Activated CD8-positive, alpha-beta memory T cell treated with anti-CD3 and anti-CD28 coated beads for 1 hour (primary cell): ENCODE data around the gene USP22.

Experiments
- DNase-seq, 2 donors: peaks; one replicate each; pipeline ENCODE4 v3.0.0-alpha.2; 2020; ENCODE audit warnings: low read depth in 1 of 2; ENCODE audit errors: extremely low read depth in 1 of 2

Gene USP22

DNA sequence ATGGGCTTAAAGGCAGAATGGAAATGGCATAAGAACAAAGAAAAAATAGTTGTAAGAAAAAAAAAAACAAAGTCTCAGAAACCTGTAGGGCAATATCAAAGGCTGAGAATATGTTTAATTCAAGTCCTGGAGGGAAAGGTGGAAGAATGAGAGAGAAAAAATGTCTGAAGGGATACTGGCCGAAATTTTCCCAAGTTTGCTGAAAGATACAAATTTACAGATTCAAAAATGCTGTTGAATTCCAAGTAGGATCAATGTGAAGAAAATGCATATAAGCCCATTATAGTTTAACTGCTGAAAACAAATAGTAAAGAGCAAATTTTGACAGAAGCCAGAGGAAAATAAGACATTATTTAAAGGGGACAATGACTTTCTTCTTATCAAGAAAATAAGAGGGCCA is 6.6 kb upstream of the USP22 start:
- DNase-seq, result no peak

DNA sequence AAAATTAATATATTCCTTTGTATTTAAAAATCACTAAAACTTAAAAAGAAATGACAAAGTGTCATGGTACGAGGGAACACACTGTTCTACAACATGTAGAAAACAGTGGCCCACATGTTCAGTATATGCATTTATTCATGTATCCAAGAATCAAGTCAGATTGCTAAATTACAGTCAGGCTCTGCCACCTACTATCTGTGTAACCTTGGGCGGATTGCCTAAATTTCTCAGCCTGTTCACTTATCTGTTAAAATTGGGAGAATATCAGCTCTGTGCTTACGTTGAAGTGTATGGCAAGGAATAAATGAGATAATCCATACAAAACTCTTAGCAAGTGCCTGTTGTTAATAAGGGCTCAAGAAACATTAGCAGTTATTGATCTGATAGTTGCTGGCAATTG is 3.4 kb upstream of the USP22 start:
- no peak for DNase-seq

DNA sequence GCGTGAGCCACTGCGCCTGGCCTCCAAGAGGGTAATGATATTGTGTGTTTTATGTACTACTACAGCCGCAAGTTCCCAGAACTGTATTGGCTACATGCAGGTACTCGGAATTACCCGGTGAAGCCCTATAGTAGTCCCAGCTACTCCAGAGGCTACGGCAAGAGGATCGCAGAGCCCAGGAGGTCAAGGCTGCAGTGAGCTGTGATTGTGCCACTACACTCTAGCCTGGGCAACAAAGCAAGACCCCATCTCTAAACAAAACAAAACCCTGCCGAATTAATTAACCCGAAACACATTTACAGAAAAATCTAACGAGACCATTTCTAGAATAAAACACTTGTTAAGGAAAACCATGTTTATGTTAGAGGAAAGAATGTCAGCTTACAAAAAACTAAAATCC is 2.2 kb upstream of the USP22 start:
- no peak for DNase-seq

DNA sequence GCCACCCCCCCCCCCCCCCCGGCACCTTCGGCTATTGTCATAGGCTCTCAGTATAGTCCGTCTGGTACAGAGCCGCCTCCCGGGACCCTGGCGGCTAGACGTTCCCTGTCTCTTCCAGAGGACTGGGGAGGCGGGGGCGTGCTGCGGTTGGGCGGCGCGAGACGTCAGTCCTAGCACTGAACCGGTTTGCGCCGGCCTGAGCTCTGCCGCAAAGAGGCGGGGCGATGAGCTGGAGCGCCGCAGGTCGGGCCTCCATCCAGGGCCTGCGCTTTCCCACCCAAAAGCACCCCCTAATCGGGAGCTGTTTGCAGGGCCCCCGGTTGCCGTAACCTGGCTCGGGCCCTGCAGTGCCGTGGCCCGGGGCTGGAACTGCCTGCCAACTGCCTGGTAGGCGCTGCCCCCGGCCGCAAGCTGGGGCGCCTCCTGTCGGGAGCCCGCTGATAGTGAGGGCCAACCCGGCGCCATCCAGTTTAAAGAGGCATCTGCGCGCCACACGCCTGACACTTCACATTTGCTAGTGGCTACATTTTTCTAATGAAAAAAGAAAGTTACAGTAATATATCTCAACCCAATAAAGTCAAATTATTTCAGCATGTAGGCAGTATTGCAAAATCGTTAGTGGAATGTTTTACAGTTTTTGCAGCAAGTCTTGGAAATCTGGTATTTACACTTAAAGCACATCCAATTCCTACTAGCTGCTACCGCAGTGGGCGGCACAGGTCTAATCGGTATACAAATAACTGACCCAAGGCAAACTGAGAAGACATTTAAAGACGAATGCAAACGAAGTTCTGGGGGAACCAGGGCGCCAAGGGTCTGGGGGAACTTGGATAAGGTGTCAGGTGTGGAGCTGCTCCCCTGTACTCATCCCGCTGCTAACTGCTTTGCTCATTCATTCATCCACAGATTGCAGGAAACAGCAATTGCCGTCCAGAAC is 753 bp upstream of the USP22 start:
- DNase-seq, result peak; percentile 89

DNA sequence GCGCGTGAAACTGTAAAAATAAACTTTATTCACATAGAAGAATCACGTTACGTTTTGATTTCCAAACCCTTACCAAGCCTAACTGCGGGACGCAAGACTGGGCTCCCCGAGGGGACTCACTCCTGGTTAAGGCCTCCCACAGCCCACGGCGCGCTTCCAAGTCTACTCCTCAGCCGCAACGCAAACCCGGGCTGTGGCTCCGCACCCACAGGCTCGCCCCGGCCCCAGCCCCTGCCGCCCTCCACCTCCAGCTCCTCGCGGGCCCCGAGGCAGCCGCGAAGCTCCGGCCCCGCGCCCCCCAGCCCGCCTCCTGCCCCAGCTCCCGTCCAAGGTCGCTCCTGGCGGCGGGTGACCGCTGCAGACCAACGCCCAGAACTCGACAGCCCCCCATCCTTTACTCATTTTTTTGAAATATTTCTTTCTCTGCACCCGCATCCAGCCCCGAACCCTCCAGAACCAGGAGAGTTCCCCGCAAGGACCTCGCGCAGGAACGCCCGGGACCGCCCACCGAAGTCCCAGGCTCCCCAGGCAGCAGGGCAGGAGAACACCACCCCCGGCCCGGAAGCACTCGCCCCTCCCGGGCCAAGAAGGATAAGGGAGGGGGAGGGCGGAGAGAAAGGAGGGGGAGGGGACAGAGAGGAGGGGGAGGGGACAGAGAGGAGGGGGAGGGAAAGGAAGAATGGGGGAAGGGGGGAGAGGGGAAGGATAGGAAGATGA is 912 bp downstream of the USP22 start:
- DNase-seq, result peak in 1 of 2 donors; percentile 39

DNA sequence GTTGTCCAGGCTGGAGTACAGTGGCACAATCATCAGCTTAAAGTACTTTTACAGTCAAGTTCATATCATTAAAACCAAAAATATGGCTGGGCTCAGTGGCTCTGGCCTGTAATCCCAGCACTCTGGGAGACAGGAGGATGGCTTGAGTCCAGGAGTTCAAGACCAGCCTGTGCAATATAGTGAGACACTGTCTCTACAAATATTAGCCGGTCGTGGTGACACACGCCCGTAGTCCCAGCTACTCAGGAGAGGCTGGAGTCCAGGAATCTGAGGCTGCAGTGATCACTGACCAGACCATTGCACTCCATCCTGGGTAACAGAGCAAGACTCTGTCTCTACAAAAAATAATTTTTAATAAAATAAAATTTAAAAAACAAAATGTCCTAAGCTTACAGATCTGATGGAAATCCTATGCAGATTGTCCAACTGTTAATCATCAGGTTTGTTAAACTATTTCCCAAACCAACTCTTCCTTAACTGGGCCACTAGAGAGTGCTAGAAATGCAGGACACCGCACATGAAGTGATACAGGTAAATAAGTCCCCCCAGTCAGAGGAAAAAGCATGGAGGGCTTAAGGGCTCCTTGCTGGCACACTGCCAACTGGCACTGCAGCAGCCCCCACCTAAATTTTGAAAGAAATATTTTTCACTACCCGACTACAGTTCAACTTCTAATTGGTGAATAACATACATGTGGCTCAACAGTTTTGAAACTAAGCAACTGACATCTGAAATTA is 2.8 kb downstream of the USP22 start:
- DNase-seq, result no peak

DNA sequence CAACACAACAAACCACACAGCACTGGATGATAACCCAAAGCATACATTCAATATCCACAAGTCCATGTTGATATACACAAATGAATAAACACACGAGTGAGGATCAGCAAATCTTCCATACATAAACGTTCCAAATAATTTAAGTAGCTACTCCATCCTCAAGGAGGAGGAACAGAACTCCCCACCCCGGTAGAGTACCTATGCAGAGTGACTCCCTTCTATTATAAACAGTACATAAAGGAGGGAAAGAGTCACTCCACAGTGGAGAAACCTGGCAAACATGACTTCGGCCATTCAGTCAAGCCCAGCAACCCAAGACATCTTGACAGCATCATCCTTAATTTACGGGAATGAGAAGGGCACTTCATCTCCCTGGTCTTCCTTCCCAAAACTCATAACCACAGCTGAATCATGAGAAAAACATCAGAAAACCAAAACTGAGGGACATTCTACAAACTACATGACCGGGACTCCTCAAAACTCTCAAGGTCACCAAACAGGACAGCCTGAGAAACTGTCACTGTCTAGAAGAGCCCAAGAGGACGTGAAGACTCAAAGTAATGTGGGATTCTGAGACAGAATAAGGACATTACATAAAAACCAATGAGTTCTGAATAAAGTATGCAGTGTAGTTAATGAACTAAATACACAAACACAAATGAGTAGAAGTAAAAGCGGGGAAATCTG is 5.6 kb downstream of the USP22 start:
- DNase-seq, result no peak

DNA sequence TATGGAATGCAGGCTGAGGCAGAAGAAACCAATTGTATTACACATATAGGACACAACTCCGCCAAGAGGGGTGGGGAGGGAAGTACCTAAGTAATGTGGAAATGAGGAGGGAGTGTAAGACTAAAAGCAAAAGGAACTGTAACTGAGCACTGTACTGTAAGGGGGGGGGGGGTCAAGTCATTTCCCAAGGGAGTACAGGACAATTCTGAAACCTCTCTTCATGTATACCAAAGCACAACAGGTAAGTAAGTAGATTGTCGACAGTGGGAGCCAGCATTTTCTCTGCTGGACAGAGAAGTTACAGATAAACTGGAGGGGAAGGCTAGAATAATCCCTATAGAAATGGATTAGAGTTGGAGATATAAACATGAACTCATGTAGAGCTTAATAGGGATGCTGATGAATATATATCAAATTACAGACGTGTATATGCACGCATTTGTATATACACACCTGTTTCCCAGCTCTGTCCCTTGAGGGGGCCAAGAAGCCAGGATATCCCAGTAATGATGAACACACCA is 6.4 kb downstream of the USP22 start:
- DNase-seq, result no peak

DNA sequence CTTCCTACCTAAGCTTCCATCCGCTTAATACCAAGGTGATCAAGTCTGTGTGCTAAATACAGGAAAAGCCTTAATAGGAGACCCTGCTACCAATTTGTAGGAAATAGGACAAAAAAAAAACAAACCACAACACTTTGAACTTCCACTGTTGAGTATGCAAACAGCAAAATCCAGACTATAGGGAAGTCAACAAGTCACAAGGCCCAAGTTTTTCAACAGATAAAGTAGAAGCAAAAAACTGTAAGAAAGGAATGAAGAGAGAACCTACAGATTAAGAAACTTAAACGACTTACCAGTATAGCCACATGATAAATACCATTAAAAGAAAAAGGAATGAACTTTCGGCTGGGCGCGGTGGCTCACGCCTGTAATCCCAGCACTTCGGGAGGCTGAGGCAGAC is 7.4 kb downstream of the USP22 start:
- no peak for DNase-seq

DNA sequence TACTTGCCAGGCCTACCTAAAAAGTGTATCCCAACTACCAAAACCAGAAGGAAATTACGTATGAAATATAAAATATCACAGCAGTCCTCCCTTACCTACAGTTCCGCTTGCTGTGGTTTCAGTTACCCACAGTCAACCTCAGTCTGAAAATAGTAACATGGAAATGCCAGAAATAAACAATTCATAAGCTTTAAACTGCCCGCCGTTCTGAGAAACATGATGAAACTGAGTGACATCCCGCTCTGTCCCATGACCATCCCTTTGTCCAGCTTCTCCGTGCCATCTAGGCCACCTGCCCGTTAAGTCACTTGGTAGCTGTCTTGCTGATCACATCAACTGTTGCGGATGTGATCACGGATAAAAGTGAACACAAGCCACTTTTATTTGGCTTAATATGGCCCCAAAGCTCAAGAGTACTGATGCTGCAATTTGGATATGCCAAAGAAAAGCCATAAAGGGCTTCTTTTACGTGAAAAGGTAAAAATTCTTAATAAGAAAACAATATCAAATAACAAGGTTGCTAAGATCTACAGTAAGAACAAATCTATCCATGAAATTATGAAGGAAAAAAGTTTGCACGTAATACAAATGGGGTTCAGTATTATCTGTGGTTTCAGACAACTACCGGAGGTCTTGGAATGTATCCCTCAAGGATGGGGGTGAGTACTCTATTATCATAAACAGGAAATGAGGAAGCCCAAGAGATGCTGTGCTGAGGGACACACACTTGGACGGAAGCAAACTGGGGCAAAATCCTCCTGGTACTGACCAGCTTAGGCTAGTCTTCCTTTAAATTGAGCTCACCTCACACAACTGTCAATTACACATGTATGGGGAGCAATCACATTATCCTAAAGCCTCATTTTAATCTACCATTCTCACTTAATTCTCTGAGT is 8.2 kb downstream of the USP22 start:
- no peak for DNase-seq

DNA sequence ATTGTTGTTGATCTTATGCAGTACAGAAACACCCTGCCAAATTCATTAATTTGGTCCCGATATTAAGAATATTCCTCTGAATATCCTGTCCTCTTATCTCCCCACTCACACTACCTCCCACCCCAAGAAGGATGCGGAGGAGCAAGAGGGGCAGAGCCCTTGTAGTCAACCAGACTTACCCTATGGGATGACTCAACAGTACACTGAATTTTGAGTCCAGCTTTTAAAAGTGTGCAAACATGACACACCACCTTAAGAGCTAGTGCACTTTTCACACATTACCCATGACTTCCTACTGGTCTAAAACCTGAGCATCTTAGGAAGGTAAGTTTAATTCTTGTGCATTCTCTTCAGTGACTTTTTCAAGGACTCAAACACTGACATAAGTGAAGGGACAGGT is 9.5 kb downstream of the USP22 start:
- no peak for DNase-seq

DNA sequence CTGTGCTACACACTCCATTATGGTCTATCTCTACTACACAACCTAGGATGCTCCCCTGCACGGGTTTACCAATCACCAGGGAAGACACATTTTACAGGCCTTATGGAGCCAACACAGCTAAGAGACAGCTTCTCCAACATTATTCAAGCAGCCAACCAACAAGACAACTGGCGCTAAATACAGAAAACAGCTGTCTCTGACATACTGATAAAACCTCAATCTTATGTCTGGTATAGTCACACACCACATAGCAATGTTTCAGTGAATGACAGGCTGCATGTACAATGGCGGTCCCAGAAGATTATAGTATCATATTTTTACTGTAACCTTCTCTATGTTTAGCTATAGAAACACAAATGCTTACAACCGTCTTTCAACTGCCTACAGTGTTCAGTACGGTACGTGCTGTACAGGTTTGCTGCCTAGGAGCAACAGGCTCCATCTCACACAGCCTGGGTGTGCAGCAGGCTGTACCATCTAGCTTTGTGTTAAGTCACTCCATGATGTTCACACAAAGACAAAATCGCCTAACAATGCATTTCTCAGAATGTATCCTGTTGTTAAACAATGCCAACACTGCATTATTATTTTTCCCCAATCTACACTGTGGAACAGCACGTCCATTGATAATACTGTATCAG is 10.9 kb downstream of the USP22 start:
- no peak for DNase-seq

DNA sequence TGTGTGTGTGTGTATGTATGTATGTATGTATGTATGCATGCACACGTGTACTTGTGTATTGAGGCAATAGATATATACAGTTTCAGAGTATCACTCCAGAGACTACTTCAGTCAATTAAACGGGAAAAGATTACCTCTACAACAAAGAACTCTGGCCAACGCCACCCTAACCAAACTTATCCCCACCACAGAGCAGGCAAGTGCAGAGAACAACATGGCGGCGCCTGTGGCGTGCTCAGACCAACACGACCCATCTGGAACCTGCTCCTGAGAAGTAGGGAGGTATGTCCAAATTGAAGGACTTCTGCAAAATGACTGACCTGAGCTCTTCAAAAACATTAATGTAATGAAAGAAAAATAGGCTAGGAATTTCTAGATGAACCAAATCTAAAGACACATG is 12.4 kb downstream of the USP22 start:
- DNase-seq, result no peak

DNA sequence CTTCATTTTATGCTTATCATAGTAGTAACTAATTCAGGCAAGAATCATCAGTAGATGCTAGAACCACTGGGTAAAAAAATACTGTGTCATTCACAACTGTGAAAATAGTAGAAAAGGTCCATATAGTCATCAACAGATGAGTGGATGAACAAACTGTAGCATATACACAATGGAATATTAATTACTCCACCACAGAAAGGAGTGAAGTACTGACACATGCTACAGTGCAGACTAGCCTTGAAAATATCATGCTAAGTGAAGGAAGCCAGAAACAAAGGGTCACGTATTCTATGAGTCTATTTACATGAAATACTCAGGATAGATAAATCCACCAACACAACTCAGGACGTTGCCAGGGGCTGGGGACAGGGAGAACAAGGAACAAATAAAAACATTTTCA is 13.3 kb downstream of the USP22 start:
- no peak for DNase-seq

DNA sequence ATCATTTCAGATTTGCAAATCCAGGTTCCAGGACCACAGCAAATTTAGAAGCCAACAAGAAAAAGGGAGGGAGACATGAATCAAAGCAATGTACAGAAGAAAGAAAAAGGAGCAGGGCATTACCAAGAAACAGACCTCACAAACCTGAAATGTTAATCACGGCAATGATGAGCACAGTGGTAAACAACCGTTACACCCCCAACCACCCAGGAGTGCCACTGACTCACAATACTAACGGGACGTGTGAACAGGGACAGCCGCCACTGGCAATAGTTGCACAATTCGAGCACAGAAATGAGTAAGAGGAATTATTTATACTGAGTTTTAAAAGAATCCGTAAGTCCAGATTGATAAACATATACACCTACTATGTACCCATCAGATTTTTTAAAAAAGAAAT is 13.8 kb downstream of the USP22 start:
- no peak for DNase-seq

DNA sequence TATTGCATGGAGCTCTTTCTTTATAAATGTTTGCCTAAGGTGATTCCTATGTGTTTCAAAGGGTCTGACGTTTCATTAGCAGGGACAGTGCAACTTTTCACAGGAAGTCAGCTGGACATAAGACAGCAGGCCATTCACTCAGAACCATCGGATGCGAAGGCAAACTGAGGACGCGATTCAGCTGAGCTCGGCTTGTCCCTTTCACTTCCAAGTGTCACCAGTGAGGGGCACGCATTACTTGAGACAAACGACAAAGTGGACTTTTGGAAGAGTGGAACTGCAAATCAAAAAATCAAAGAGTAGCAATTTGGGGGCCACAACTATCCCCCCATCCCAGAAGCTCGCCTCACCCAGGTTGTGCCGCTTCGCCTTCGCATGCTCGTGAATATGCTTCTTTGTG is 14.6 kb downstream of the USP22 start:
- DNase-seq, result no peak

DNA sequence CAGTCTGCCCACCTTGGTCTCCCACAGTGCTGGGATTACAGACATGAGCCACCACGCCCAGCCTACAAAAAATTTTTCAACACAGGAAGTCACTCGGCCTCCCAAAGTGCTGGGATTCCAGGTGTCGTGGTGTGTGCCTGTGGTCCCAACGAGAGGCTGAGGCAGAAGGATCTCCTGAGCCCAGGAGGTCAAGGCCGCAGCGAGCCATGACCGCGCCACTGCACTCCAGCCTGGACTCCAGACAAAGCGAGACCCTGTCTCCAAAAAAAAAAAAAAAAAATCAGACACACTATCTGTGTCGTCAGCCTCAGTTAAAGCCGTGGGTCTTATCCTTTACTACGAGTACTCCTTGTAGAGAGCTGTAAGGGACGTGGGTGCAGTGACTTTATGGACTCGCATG is 15.8 kb downstream of the USP22 start:
- DNase-seq, result no peak

DNA sequence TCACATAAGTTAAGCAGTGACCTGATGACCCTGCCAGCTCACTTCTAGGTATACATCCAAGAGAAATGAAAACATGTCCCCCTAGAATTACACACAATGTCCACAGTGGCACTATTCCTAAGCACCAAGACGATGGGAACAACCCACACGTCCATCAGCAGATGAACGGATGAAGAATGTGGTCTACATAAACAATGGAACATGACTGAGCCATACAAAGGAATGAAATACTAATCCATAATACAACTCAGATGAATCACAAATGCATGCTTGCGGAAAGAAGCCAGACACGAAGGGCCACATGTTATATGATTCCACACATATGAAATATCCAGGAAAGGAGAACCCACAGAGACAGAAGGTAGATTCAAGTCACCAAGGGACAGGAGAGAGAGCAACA is 17.4 kb downstream of the USP22 start:
- no peak for DNase-seq

DNA sequence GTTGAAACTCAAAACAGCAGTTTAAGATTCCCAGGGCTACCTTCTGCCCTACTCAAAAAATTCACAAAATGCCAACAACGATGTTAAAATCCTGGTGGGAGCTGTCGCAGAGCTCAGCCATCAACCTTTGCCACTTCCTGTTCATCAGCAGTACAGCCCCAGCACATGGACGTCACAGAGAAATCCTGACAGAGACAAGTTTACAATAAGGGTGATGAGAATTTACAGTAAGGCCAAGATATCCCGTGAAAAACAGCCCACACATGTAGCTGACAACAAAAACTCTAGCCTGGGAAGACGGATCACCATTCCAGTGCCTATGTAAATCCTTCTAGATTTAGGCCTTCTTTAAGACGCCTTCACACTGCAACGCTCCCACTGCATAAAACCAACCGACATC is 18.8 kb downstream of the USP22 start:
- no peak for DNase-seq
